Right renal cortex interstitium (tissue), 3 donors: ENCODE data around the gene CCL4. TPM values are rescaled to one million over a fixed set of nuclear protein-coding genes. Genes with fewer than 3 reads are reported as not detected.
"Not testable (repeated sequence)": the region's sequence is repeated elsewhere in the genome, so short reads cannot be mapped to it uniquely, and the experiment has no call there.

Experiments
- DNase-seq, 3 donors: peaks; one replicate each; pipeline ENCODE4 v3.0.0-alpha.2; 2013; ENCODE audit warnings: low read depth in 3 of 3, low spot score in 2 of 3
- polyA plus RNA-seq, 3 donors: library from polyadenylated mRNA; unstranded; fragments of 120-200 nt; gene quantifications; one replicate each; pipeline ENCODE4 v1.2.1, GENCODE V29; 2013; ENCODE audit not compliant: insufficient read length in 3 of 3

Gene CCL4
- 1 to 10 TPM; 1.3 to 5.0 (median 2.0) TPM for polyA plus RNA-seq

- not testable (repeated sequence) for DNase-seq
Measured at GRCh38 chr17:36103401-36103975, at the start of gene CCL4. TSS of gene CCL4 (plus strand) at chr17:36103827. CDS start at chr17:36103906, 79 bp downstream.

GRCh38 chr17:36055171-36055570, 48.5 kb upstream of the CCL4 start:
- DNase-seq = no peak

- DNase-seq = no peak
Measured at GRCh38 chr17:36055921-36056520, 47.6 kb upstream of the CCL4 start.

GRCh38 chr17:36057911-36058310, 45.7 kb upstream of the CCL4 start:
- DNase-seq = no peak

GRCh38 chr17:36059406-36059805, 44.2 kb upstream of the CCL4 start:
- DNase-seq = no peak

- DNase-seq = no peak
Measured at GRCh38 chr17:36060816-36061215, 42.8 kb upstream of the CCL4 start.

- DNase-seq = no peak
Measured at GRCh38 chr17:36063786-36064541, 39.7 kb upstream of the CCL4 start, which contains the start of gene CCL18. TSS of gene CCL18 (plus strand) at chr17:36064272. CDS start at chr17:36064343, 71 bp downstream.

GRCh38 chr17:36066365-36066985, 37.2 kb upstream of the CCL4 start:
- no peak for DNase-seq

- no peak for DNase-seq
Measured at GRCh38 chr17:36068524-36068923, 35.1 kb upstream of the CCL4 start.

GRCh38 chr17:36069136-36069535, 34.5 kb upstream of the CCL4 start:
- no peak for DNase-seq

- no peak for DNase-seq
Measured at GRCh38 chr17:36070427-36070826, 33.2 kb upstream of the CCL4 start.

GRCh38 chr17:36071751-36072150, 31.9 kb upstream of the CCL4 start:
- DNase-seq = no peak

- DNase-seq = peak in 1 of 3 donors; percentile 13
Measured at GRCh38 chr17:36072431-36073121, 31.1 kb upstream of the CCL4 start.

- DNase-seq = no peak
Measured at GRCh38 chr17:36074365-36074764, 29.3 kb upstream of the CCL4 start.

GRCh38 chr17:36081681-36082471, 21.8 kb upstream of the CCL4 start:
- not testable (repeated sequence) for DNase-seq

GRCh38 chr17:36082482-36083120, 21.0 kb upstream of the CCL4 start:
- DNase-seq = not testable (repeated sequence)

- not testable (repeated sequence) for DNase-seq
Measured at GRCh38 chr17:36083691-36084090, 19.9 kb upstream of the CCL4 start.

GRCh38 chr17:36085765-36086164, 17.9 kb upstream of the CCL4 start:
- DNase-seq = no peak

- DNase-seq = no peak
Measured at GRCh38 chr17:36086791-36087190, 16.8 kb upstream of the CCL4 start.
